ENCODE results near the gene DNLZ.

GRCh38 chr9:136400038-136400834, 36.7 kb upstream of the DNLZ start, which contains the start of gene SNAPC4:
- TF ChIP-seq MAX (IDR thresholded peaks at IDR 0.05; ENCODE audit: low read depth) (no peak), CTCF (IDR thresholded peaks at IDR 0.05) (peak; percentile 82), EP300 (IDR thresholded peaks at IDR 0.05; ENCODE audit: borderline replicate concordance in 1 of 2, low read depth in 1 of 2, low read length in 1 of 2) (peak in 1 of 2 experiments; percentile 19; a peak in 1 of 4 replicates), REST (IDR thresholded peaks at IDR 0.05; ENCODE audit: low read depth, low read length) (0 out of 2 replicates have a peak, but pooled peaks have one; percentile 11), SIN3A (IDR thresholded peaks at IDR 0.05; ENCODE audit: borderline replicate concordance, low read depth, low read length) (peak; percentile 90; the same call in 1 of the 2 replicates), POLR2AphosphoS5 (IDR thresholded peaks at IDR 0.05; ENCODE audit: low read depth, low read length) (peak; percentile 73), EZH2phosphoT487 (IDR thresholded peaks at IDR 0.05; ENCODE audit: borderline replicate concordance, low read depth) (no peak)

Data from SK-N-SH (cell line).